H9 (cell line): Measurements from ENCODE around the gene ZNF853. TPM values are rescaled to one million over a fixed set of nuclear protein-coding genes. Genes with fewer than 3 reads are reported as not detected.
A peak's percentile ranks its signal among the peaks of the same experiment; 100 is the strongest.

Experiments used
- DNase-seq: peaks from one replicate; pipeline ENCODE4 v3.0.0-alpha.2; 2017
- H2AFZ ChIP-seq: one replicate; pipeline ENCODE4 v1.6.1; 2013; ENCODE audit warnings: mild to moderate bottlenecking, low read length, control low read depth, moderate library complexity
- H2AK5ac ChIP-seq: 2 replicates; pipeline ENCODE4 v1.6.1; 2013; ENCODE audit warnings: low read length, control low read depth, mixed read lengths; ENCODE audit not compliant: insufficient read length
- H2BK120ac ChIP-seq: one replicate; pipeline ENCODE4 v1.6.1; 2013; ENCODE audit warnings: low read depth, mild to moderate bottlenecking, low read length, control low read depth, inconsistent platforms; ENCODE audit not compliant: poor library complexity, severe bottlenecking
- H2BK12ac ChIP-seq: 2 replicates; pipeline ENCODE4 v1.6.1; 2013; ENCODE audit warnings: low read length, control low read depth, mixed read lengths, low read depth; ENCODE audit not compliant: insufficient read length
- H2BK15ac ChIP-seq: 2 replicates; pipeline ENCODE4 v1.6.1; 2013; ENCODE audit warnings: low read depth, low read length, control low read depth
- H2BK20ac ChIP-seq: one replicate; pipeline ENCODE4 v1.6.1; 2013; ENCODE audit warnings: low read depth, mild to moderate bottlenecking, low read length, control low read depth, inconsistent platforms; ENCODE audit not compliant: poor library complexity, severe bottlenecking
- H2BK5ac ChIP-seq: 2 replicates; pipeline ENCODE4 v1.6.1; 2013; ENCODE audit warnings: low read length, control low read depth, mixed read lengths; ENCODE audit not compliant: insufficient read length
- H3K14ac ChIP-seq: 2 replicates; pipeline ENCODE4 v1.6.1; 2013; ENCODE audit warnings: low read length, control low read depth; ENCODE audit not compliant: insufficient read depth
- H3K18ac ChIP-seq: 2 replicates; pipeline ENCODE4 v1.6.1; 2013; ENCODE audit warnings: low read depth, mild to moderate bottlenecking, mixed read lengths, low read length, control low read depth; ENCODE audit not compliant: insufficient read length
- H3K23ac ChIP-seq: 2 replicates; pipeline ENCODE4 v1.6.1; 2013; ENCODE audit warnings: low read length, control low read depth, mixed read lengths, low read depth; ENCODE audit not compliant: insufficient read length
- H3K23me2 ChIP-seq: 2 replicates; pipeline ENCODE4 v1.6.1; 2013; ENCODE audit warnings: low read depth, mild to moderate bottlenecking, mixed read lengths, low read length, control low read depth; ENCODE audit not compliant: insufficient read length, poor library complexity, severe bottlenecking
- H3K27ac ChIP-seq: 2 replicates; pipeline ENCODE4 v1.5.1; 2013; ENCODE audit warnings: low read length, control low read depth, mixed read lengths, low read depth; ENCODE audit not compliant: insufficient read length
- H3K27me3 ChIP-seq: 2 replicates; pipeline ENCODE4 v1.6.1; 2013; ENCODE audit warnings: low read length, control low read depth, inconsistent platforms; ENCODE audit not compliant: insufficient read depth
- H3K4ac ChIP-seq: 2 replicates; pipeline ENCODE4 v1.6.1; 2013; ENCODE audit warnings: low read depth, mild to moderate bottlenecking, control low read depth, inconsistent platforms, low read length, moderate library complexity
- H3K4me1 ChIP-seq: 2 replicates; pipeline ENCODE4 v1.6.1; 2013; ENCODE audit warnings: low read length, control low read depth, inconsistent platforms; ENCODE audit not compliant: insufficient read depth
- H3K4me2 ChIP-seq: 2 replicates; pipeline ENCODE4 v1.6.1; 2013; ENCODE audit warnings: low read length, control low read depth, mixed read lengths; ENCODE audit not compliant: insufficient read length, insufficient read depth
- H3K56ac ChIP-seq: 2 replicates; pipeline ENCODE4 v1.6.1; 2013; ENCODE audit warnings: low read depth, mild to moderate bottlenecking, mixed read lengths, low read length, control low read depth; ENCODE audit not compliant: insufficient read length
- H3K79me1 ChIP-seq: 2 replicates; pipeline ENCODE4 v1.6.1; 2013; ENCODE audit warnings: low read depth, mild to moderate bottlenecking, moderate library complexity, low read length, control low read depth, inconsistent platforms; ENCODE audit not compliant: insufficient read depth, poor library complexity, severe bottlenecking
- H3K79me2 ChIP-seq: 2 replicates; pipeline ENCODE4 v1.6.1; 2013; ENCODE audit warnings: low read length, control low read depth, inconsistent platforms; ENCODE audit not compliant: insufficient read depth
- H3K9ac ChIP-seq: 2 replicates; pipeline ENCODE4 v1.6.1; 2013; ENCODE audit warnings: low read length, control low read depth, mixed read lengths; ENCODE audit not compliant: insufficient read length; ENCODE audit errors: extremely low read depth
- H3K9me3 ChIP-seq: one replicate; pipeline ENCODE4 v1.6.1; 2013; ENCODE audit warnings: low read depth, low read length, inconsistent platforms; ENCODE audit not compliant: control insufficient read depth
- H3T11ph ChIP-seq: one replicate; pipeline ENCODE4 v1.6.1; 2013; ENCODE audit warnings: mild to moderate bottlenecking, low read length, control low read depth, inconsistent platforms
- H4K20me1 ChIP-seq: one replicate; pipeline ENCODE4 v1.6.1; 2013; ENCODE audit not compliant: control insufficient read depth, insufficient read length, insufficient read depth
- H4K5ac ChIP-seq: 2 replicates; pipeline ENCODE4 v1.6.1; 2013; ENCODE audit warnings: low read depth, mild to moderate bottlenecking, mixed read lengths, low read length, control low read depth; ENCODE audit not compliant: insufficient read length
- H4K8ac ChIP-seq: replicated peaks from 2 replicates; pipeline ENCODE4 v1.6.1; 2013; ENCODE audit warnings: low read length, control low read depth, mixed read lengths, low read depth; ENCODE audit not compliant: insufficient read length
- H4K91ac ChIP-seq: 2 replicates; pipeline ENCODE4 v1.6.1; 2013; ENCODE audit warnings: low read depth, mild to moderate bottlenecking, moderate library complexity, mixed read lengths, low read length, control low read depth; ENCODE audit not compliant: insufficient read length
- H3K27ac Mint-ChIP-seq, 3 experiments: 2 replicates in 2 of 3; 3 replicates in 1 of 3; pipeline ENCODE4 v1.8.0; 2020 to 2021; ENCODE audit warnings: mixed read lengths in 3 of 3, mild to moderate bottlenecking in 1 of 3, moderate library complexity in 1 of 3
- H3K27me3 Mint-ChIP-seq: 2 replicates; pipeline ENCODE4 v1.8.0; 2021; ENCODE audit warnings: low read depth, mild to moderate bottlenecking, moderate library complexity, mixed read lengths
- H3K36me3 Mint-ChIP-seq, 3 experiments: 2 replicates in 2 of 3; 3 replicates in 1 of 3; pipeline ENCODE4 v1.8.0; 2020 to 2021; ENCODE audit warnings: low read depth in 3 of 3, mixed read lengths in 3 of 3; ENCODE audit not compliant: insufficient read depth in 1 of 3
- H3K4me1 Mint-ChIP-seq, 2 experiments: 2 replicates each; pipeline ENCODE4 v1.8.0; 2020; ENCODE audit warnings: mixed read lengths in 2 of 2
- H3K4me3 Mint-ChIP-seq, 2 experiments: 2 replicates in 1 of 2; 3 replicates in 1 of 2; pipeline ENCODE4 v1.8.0; 2020 to 2021; ENCODE audit warnings: mild to moderate bottlenecking in 2 of 2, mixed read lengths in 2 of 2, moderate library complexity in 1 of 2
- H3K9me3 Mint-ChIP-seq, 2 experiments: 2 replicates in 1 of 2; 3 replicates in 1 of 2; pipeline ENCODE4 v1.8.0; 2020; ENCODE audit warnings: mild to moderate bottlenecking in 2 of 2, mixed read lengths in 2 of 2, moderate library complexity in 1 of 2
- WGBS: extraction: QIAGEN DNeasy Blood & Tissue Kit; methylation state at CpG from one replicate; pipeline ENCODE4 v1.1.7; 2013; ENCODE audit warnings: missing lambda C conversion rate, low lambda C conversion rate, mixed read lengths; ENCODE audit not compliant: insufficient read length; ENCODE audit errors: extremely low coverage; 5-methylcytosine and 5-hydroxymethylcytosine counted together
- total RNA-seq: library from RNA; stranded (reverse); gene quantifications from 2 replicates; pipeline ENCODE4 v1.2.1, GENCODE V29; 2021
- TF ChIP-seq, protein P1 (sequence below): fragments of 200-600 bp; sonication (generic); conservative IDR thresholded peaks from 3 replicates; pipeline ENCODE4 v1.8.0; 2021; ENCODE audit warnings: antibody characterized with exemption, mild to moderate bottlenecking

ZNF853 gene
- total RNA-seq, 1 experiment from 2014 or later, result 9.6 TPM

DNA sequence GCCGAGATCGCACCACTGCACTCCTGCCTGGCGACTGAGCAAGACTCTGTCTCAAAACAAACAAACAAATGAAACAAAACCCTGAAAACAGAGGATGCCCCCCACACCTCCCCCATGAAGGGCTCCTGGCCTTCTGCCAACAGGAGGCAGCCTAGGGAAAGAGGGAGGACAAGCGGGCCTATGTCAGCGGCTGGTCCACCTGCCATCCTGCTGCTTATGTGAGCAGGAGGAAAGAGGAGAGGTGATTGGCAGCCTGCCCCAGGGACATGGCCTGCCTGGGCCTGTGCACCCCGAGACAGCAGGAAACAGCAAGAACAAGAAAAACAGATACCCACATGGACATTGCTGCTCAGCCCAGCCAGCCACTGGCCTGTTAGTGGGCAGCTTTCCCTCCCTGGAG lies 12.6 kb downstream of the ZNF853 start:
- DNase-seq, result no peak
- Histone ChIP-seq H3T11ph (no peak overlapping the region), H3K9ac (no peak overlapping the region), H3K27ac (no peak overlapping the region), H2BK15ac (no peak overlapping the region), H3K27me3 (no peaks in the 10 kb centered on the region), H3K56ac (no peak overlapping the region), H3K79me1 (no peaks in the 10 kb centered on the region), H4K91ac (no peak overlapping the region), H3K18ac (no peak overlapping the region), H3K23ac (no peak overlapping the region), H2BK12ac (no peak overlapping the region), H3K9me3 (no peaks in the 10 kb centered on the region), H3K23me2 (no peaks in the 10 kb centered on the region), H3K79me2 (no peaks in the 10 kb centered on the region), H4K20me1 (no peaks in the 10 kb centered on the region), H3K4me2 (no peak overlapping the region), H3K4me1 (no peaks in the 10 kb centered on the region), H2AK5ac (no peak overlapping the region), H4K5ac (no peak overlapping the region), H3K4ac (no peak overlapping the region), H2BK120ac (no peak overlapping the region), H2BK5ac (no peak overlapping the region), H3K14ac (no peak overlapping the region), H4K8ac (no peak overlapping the region), H2BK20ac (no peak overlapping the region), H2AFZ (no peak overlapping the region)
- H3K4me1 Mint-ChIP-seq, result no peaks in the 10 kb centered on the region; a peak in 1 of 4 replicates
- WGBS, result no CpG with 5 or more reads among the region's 6 CpGs
- H3K36me3 Mint-ChIP-seq, result peaks cover 3 to 11% (median 4%) of the 10 kb centered on the region in 3 experiments; a peak in 6 of 7 replicates
- TF ChIP-seq, protein P1, sequence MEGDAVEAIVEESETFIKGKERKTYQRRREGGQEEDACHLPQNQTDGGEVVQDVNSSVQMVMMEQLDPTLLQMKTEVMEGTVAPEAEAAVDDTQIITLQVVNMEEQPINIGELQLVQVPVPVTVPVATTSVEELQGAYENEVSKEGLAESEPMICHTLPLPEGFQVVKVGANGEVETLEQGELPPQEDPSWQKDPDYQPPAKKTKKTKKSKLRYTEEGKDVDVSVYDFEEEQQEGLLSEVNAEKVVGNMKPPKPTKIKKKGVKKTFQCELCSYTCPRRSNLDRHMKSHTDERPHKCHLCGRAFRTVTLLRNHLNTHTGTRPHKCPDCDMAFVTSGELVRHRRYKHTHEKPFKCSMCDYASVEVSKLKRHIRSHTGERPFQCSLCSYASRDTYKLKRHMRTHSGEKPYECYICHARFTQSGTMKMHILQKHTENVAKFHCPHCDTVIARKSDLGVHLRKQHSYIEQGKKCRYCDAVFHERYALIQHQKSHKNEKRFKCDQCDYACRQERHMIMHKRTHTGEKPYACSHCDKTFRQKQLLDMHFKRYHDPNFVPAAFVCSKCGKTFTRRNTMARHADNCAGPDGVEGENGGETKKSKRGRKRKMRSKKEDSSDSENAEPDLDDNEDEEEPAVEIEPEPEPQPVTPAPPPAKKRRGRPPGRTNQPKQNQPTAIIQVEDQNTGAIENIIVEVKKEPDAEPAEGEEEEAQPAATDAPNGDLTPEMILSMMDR, result 0 out of 3 replicates have a peak, but pooled peaks have one; percentile 13
- 0 out of 2 replicates have a peak, but pooled peaks cover 1% of the 10 kb centered on the region for H3K27me3 Mint-ChIP-seq
- H3K27ac Mint-ChIP-seq, result no peak overlapping the region
- no peaks in the 10 kb centered on the region for H3K9me3 Mint-ChIP-seq
- H3K4me3 Mint-ChIP-seq, result no peak overlapping the region
